Smooth muscle cell (in vitro differentiated cells): ENCODE measurements around the gene SCN10A. TPM values are rescaled to one million over a fixed set of nuclear protein-coding genes. Genes with fewer than 3 reads are reported as not detected.

Source experiments
- DNase-seq: peaks from one replicate; lab custom pipeline; 2025; ENCODE audit not compliant: unreplicated experiment; lab: John Stamatoyannopoulos, UW
- H2AFZ ChIP-seq: fragments of 200-600 bp; sonication (generic); 2 replicates; pipeline ENCODE4 v1.6.0; 2016; ENCODE audit warnings: antibody characterized with exemption, low read depth, mild to moderate bottlenecking
- H3F3A ChIP-seq: fragments of 200-600 bp; sonication (generic); 2 replicates; pipeline ENCODE4 v1.6.0; 2017; ENCODE audit warnings: antibody characterized with exemption, low read depth
- H3K27ac ChIP-seq: fragments of 200-600 bp; sonication (generic); 2 replicates; pipeline ENCODE4 v1.5.1; 2016; ENCODE audit warnings: low read depth, mild to moderate bottlenecking
- H3K27me3 ChIP-seq: fragments of 200-600 bp; sonication (generic); 2 replicates; pipeline ENCODE4 v1.6.1; 2016; ENCODE audit warnings: low read depth, mild to moderate bottlenecking
- H3K36me3 ChIP-seq: fragments of 200-600 bp; sonication (generic); 2 replicates; pipeline ENCODE4 v1.5.1; 2016; ENCODE audit warnings: low read depth
- H3K4me1 ChIP-seq: fragments of 200-600 bp; sonication (generic); 2 replicates; pipeline ENCODE4 v1.5.1; 2016; ENCODE audit warnings: low read depth
- H3K4me2 ChIP-seq: fragments of 200-600 bp; sonication (generic); 2 replicates; pipeline ENCODE4 v1.6.0; 2016; ENCODE audit warnings: mild to moderate bottlenecking
- H3K4me3 ChIP-seq: fragments of 200-600 bp; sonication (generic); 2 replicates; pipeline ENCODE4 v1.5.1; 2016; ENCODE audit warnings: mild to moderate bottlenecking
- H3K79me2 ChIP-seq: fragments of 200-600 bp; sonication (generic); 2 replicates; pipeline ENCODE4 v1.6.0; 2016; ENCODE audit warnings: low read depth, mild to moderate bottlenecking
- H3K9ac ChIP-seq: fragments of 200-600 bp; sonication (generic); 2 replicates; pipeline ENCODE4 v1.6.0; 2016; ENCODE audit warnings: low read depth
- H3K9me3 ChIP-seq: fragments of 200-600 bp; sonication (generic); replicated peaks from 2 replicates; pipeline ENCODE4 v1.5.1; 2016; ENCODE audit warnings: low read depth
- H4K20me1 ChIP-seq: fragments of 200-600 bp; sonication (generic); 2 replicates; pipeline ENCODE4 v1.6.0; 2016; ENCODE audit warnings: low read depth
- WGBS: methylation state at CpG from one replicate; pipeline ENCODE4 v1.1.7; 2016; ENCODE audit warnings: low lambda C conversion rate; 5-methylcytosine and 5-hydroxymethylcytosine counted together
- polyA plus RNA-seq: library from polyadenylated mRNA; unstranded; fragments of >200 nt; fragmentation: Nextera tagmentation; extraction: Ambion mirVana; gene quantifications from 2 replicates; pipeline ENCODE4 v1.2.1, GENCODE V29; 2016
- total RNA-seq: library from RNA; depleted of rRNA; stranded (reverse); fragments of >200 nt; gene quantifications from 2 replicates; pipeline ENCODE4 v1.2.3, GENCODE V29; 2014
- TF ChIP-seq, protein P1 (sequence below): fragments of 200-600 bp; sonication (generic); IDR thresholded peaks from 2 replicates; pipeline ENCODE4 v1.5.1; 2017; ENCODE audit warnings: borderline replicate concordance, mild to moderate bottlenecking, antibody characterized with exemption; ENCODE audit not compliant: insufficient read depth, poor library complexity, severe bottlenecking

The SCN10A gene
- total and polyA plus RNA-seq, 2 experiments from 2014 or later = not detected

GRCh38 chr3:38726751-38727150 is 89.3 kb downstream of the SCN10A start:
- Histone ChIP-seq H3K27ac (no peak overlapping the region), H3K9ac (no peak overlapping the region), H3K4me3 (no peak overlapping the region), H3K9me3 (no peaks in the 10 kb centered on the region), H3K36me3 (no peaks in the 10 kb centered on the region), H3F3A (no peaks in the 10 kb centered on the region), H3K79me2 (no peaks in the 10 kb centered on the region), H4K20me1 (no peaks in the 10 kb centered on the region), H3K4me1 (no peaks in the 10 kb centered on the region), H3K4me2 (no peak overlapping the region), H2AFZ (no peak overlapping the region), H3K27me3 (no peaks in the 10 kb centered on the region)
- TF ChIP-seq, protein P1, sequence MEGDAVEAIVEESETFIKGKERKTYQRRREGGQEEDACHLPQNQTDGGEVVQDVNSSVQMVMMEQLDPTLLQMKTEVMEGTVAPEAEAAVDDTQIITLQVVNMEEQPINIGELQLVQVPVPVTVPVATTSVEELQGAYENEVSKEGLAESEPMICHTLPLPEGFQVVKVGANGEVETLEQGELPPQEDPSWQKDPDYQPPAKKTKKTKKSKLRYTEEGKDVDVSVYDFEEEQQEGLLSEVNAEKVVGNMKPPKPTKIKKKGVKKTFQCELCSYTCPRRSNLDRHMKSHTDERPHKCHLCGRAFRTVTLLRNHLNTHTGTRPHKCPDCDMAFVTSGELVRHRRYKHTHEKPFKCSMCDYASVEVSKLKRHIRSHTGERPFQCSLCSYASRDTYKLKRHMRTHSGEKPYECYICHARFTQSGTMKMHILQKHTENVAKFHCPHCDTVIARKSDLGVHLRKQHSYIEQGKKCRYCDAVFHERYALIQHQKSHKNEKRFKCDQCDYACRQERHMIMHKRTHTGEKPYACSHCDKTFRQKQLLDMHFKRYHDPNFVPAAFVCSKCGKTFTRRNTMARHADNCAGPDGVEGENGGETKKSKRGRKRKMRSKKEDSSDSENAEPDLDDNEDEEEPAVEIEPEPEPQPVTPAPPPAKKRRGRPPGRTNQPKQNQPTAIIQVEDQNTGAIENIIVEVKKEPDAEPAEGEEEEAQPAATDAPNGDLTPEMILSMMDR = no peak
- WGBS = 94% methylated on average over 7 of the region's 7 CpGs
- no peak for DNase-seq

DNA sequence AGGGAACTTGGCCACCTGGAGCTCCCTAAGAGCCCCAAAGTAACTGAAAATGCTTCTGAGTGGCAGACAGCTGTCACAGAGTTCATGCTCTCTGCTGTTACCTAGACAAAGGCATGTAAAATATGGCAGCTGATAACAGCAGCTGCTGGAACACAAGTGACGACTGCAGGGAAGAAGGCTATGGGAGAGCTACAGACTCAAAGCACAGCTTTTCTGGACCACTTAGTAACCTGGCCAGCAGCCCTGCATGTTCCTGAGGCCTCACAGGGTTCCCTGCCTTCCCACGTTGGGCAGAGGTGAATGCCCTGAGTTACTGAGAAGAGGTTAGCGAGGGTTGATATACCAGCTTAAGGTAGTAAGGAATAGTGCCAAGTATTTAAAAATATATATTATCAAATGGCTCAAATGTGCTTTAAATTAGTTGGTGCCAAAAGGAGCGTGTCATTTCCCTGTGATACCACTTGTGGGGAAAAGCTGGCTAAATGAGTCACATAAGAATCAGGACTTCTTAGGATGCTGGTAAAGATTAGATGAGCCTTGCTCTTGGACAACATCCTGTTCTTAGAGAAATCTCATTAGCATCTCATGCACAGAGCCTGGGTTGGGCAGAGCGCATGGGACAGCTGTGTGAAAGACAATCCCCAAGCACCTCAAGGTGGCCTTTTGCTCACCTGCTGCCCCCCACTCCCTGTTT is 90.1 kb downstream of the SCN10A start:
- Histone ChIP-seq H3K9me3 (no peaks in the 10 kb centered on the region), H3K36me3 (no peaks in the 10 kb centered on the region), H3K27me3 (peaks cover 3% of the 10 kb centered on the region), H3K79me2 (no peaks in the 10 kb centered on the region), H3K4me1 (no peaks in the 10 kb centered on the region), H3K27ac (no peak overlapping the region), H4K20me1 (no peaks in the 10 kb centered on the region), H3K4me2 (no peak overlapping the region), H3K4me3 (no peak overlapping the region), H3F3A (no peaks in the 10 kb centered on the region), H2AFZ (no peak overlapping the region), H3K9ac (no peak overlapping the region)
- WGBS = 57% methylated on average over 5 of the region's 5 CpGs
- DNase-seq = no peak
- TF ChIP-seq, protein P1 = no peak

GRCh38 chr3:38724392-38724736 is 91.7 kb downstream of the SCN10A start:
- Histone ChIP-seq H2AFZ (no peak overlapping the region), H3K9me3 (no peaks in the 10 kb centered on the region), H4K20me1 (no peaks in the 10 kb centered on the region), H3K9ac (no peak overlapping the region), H3K27me3 (peaks cover 9% of the 10 kb centered on the region), H3K27ac (no peak overlapping the region), H3K4me1 (no peaks in the 10 kb centered on the region), H3K4me2 (no peak overlapping the region), H3K79me2 (no peaks in the 10 kb centered on the region), H3K36me3 (no peaks in the 10 kb centered on the region), H3K4me3 (no peak overlapping the region), H3F3A (no peaks in the 10 kb centered on the region)
- TF ChIP-seq, protein P1 = no peak
- no peak for DNase-seq
- 98% methylated on average over 2 of the region's 2 CpGs for WGBS
